Measurements from ENCODE around the gene GDF2. TPM values are rescaled to one million over a fixed set of nuclear protein-coding genes. Genes with fewer than 3 reads are reported as not detected.

GDF2 gene
- total RNA-seq, 1 donor from 2014 or later, result not detected

- DNase-seq (ENCODE audit: low read depth in 2 of 2), result no peak
These were observed 10.7 kb downstream of the GDF2 start for GRCh38 chr10:47332946-47333345.

- no peak for DNase-seq (ENCODE audit: low read depth in 2 of 2)
These were observed 11.3 kb downstream of the GDF2 start for GRCh38 chr10:47333532-47333931.

- no peak for DNase-seq (ENCODE audit: low read depth in 2 of 2)
These were observed 12.4 kb downstream of the GDF2 start for GRCh38 chr10:47334466-47335295.

- no peak for DNase-seq (ENCODE audit: low read depth in 2 of 2)
These were observed 13.7 kb downstream of the GDF2 start for GRCh38 chr10:47335906-47336305.

GRCh38 chr10:47336387-47337134, 14.3 kb downstream of the GDF2 start:
- peak in 1 of 2 donors; percentile 40 for DNase-seq (ENCODE audit: low read depth in 2 of 2)

GRCh38 chr10:47337310-47337709, 15.1 kb downstream of the GDF2 start:
- DNase-seq (ENCODE audit: low read depth in 2 of 2), result no peak

- no peak for DNase-seq (ENCODE audit: low read depth in 2 of 2)
These were observed 17.0 kb downstream of the GDF2 start for GRCh38 chr10:47339186-47339735.

- DNase-seq (ENCODE audit: low read depth in 2 of 2), result no peak
These were observed 17.7 kb downstream of the GDF2 start for GRCh38 chr10:47339759-47340607.

GRCh38 chr10:47340608-47341170, 18.4 kb downstream of the GDF2 start:
- DNase-seq (ENCODE audit: low read depth in 2 of 2), result peak; percentile 65 to 78

GRCh38 chr10:47344996-47345870, 23.0 kb downstream of the GDF2 start:
- DNase-seq (ENCODE audit: low read depth in 2 of 2), result no peak

- no peak for DNase-seq (ENCODE audit: low read depth in 2 of 2)
These were observed 24.5 kb downstream of the GDF2 start for GRCh38 chr10:47346581-47347302.

- DNase-seq (ENCODE audit: low read depth in 2 of 2), result no peak
These were observed 25.0 kb downstream of the GDF2 start for GRCh38 chr10:47347303-47347675.

- DNase-seq (ENCODE audit: low read depth in 2 of 2), result no peak
These were observed 25.9 kb downstream of the GDF2 start, which contains the start of gene RBP3 for GRCh38 chr10:47348138-47348651. RBP3 (plus strand) TSS chr10:47348363; CDS start chr10:47348485, 122 bp downstream.

GRCh38 chr10:47348661-47349470, 26.6 kb downstream of the GDF2 start:
- no peak for DNase-seq (ENCODE audit: low read depth in 2 of 2)

- no peak for DNase-seq (ENCODE audit: low read depth in 2 of 2)
These were observed 27.3 kb downstream of the GDF2 start for GRCh38 chr10:47349516-47349915.

- no peak for DNase-seq (ENCODE audit: low read depth in 2 of 2)
These were observed 27.7 kb downstream of the GDF2 start for GRCh38 chr10:47349941-47350371.

- no peak for DNase-seq (ENCODE audit: low read depth in 2 of 2)
These were observed 28.7 kb downstream of the GDF2 start for GRCh38 chr10:47350671-47351640.

Measured in lung microvascular endothelial cell (primary cell).